Osteocyte (in vitro differentiated cells): ENCODE data around the gene HOMER2. TPM values are rescaled to one million over a fixed set of nuclear protein-coding genes. Genes with fewer than 3 reads are reported as not detected.

ENCODE experiments used
- DNase-seq: peaks from one replicate; pipeline ENCODE4 v3.0.0; 2021; ENCODE audit warnings: mixed read lengths; ENCODE audit not compliant: unreplicated experiment; ENCODE audit errors: extremely low spot score
- H3K27ac Mint-ChIP-seq: one replicate; pipeline ENCODE4 v1.8.0; 2021; ENCODE audit warnings: mild to moderate bottlenecking, mixed read lengths; ENCODE audit not compliant: unreplicated experiment
- H3K27me3 Mint-ChIP-seq: one replicate; pipeline ENCODE4 v1.8.0; 2021; ENCODE audit warnings: mixed read lengths; ENCODE audit not compliant: unreplicated experiment
- H3K36me3 Mint-ChIP-seq: one replicate; pipeline ENCODE4 v1.8.0; 2021; ENCODE audit warnings: mixed read lengths; ENCODE audit not compliant: unreplicated experiment
- H3K4me1 Mint-ChIP-seq: one replicate; pipeline ENCODE4 v1.8.0; 2021; ENCODE audit warnings: mixed read lengths; ENCODE audit not compliant: unreplicated experiment
- H3K4me3 Mint-ChIP-seq: one replicate; pipeline ENCODE4 v1.8.0; 2021; ENCODE audit warnings: mild to moderate bottlenecking, moderate library complexity, mixed read lengths; ENCODE audit not compliant: unreplicated experiment
- H3K9me3 Mint-ChIP-seq: one replicate; pipeline ENCODE4 v1.8.0; 2021; ENCODE audit warnings: mixed read lengths; ENCODE audit not compliant: unreplicated experiment
- total RNA-seq: library from RNA; stranded (reverse); gene quantifications from 2 replicates; pipeline ENCODE4 v1.2.1, GENCODE V29; 2021
- TF ChIP-seq, protein P1 (sequence below): fragments of 200-600 bp; sonication (generic); IDR thresholded peaks from 2 replicates; pipeline ENCODE4 v1.5.0; 2021; ENCODE audit warnings: antibody characterized with exemption, mild to moderate bottlenecking, moderate library complexity

HOMER2 gene
- total RNA-seq, 1 donor from 2014 or later = 6.3 TPM

DNA sequence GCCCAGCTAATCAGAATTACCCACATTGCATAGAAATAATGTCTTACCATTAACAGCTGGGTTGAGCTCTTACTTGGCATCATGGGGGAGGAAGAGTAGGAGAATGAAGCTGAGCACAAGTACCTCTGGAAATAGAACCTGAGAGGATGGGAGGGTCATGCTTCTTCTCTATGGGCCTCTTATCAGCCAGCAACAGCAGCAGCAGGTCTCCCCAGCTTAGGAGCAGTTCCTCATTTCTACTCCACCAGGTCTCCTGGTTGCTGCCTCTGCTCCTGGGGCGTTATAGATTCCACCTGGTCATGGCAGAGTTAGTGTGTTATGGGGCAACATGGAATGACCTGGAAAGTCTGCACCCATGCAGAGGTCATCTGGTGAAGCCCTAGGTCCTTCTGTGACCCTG is 150.0 kb downstream of the HOMER2 start:
- Mint-ChIP-seq H3K4me3 (no peak overlapping the region), H3K27ac (no peak overlapping the region), H3K36me3 (no peaks in the 10 kb centered on the region), H3K27me3 (peaks cover 27% of the 10 kb centered on the region), H3K9me3 (no peaks in the 10 kb centered on the region), H3K4me1 (peaks cover 3% of the 10 kb centered on the region)
- TF ChIP-seq, protein P1, sequence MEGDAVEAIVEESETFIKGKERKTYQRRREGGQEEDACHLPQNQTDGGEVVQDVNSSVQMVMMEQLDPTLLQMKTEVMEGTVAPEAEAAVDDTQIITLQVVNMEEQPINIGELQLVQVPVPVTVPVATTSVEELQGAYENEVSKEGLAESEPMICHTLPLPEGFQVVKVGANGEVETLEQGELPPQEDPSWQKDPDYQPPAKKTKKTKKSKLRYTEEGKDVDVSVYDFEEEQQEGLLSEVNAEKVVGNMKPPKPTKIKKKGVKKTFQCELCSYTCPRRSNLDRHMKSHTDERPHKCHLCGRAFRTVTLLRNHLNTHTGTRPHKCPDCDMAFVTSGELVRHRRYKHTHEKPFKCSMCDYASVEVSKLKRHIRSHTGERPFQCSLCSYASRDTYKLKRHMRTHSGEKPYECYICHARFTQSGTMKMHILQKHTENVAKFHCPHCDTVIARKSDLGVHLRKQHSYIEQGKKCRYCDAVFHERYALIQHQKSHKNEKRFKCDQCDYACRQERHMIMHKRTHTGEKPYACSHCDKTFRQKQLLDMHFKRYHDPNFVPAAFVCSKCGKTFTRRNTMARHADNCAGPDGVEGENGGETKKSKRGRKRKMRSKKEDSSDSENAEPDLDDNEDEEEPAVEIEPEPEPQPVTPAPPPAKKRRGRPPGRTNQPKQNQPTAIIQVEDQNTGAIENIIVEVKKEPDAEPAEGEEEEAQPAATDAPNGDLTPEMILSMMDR = no peak
- DNase-seq = no peak

DNA sequence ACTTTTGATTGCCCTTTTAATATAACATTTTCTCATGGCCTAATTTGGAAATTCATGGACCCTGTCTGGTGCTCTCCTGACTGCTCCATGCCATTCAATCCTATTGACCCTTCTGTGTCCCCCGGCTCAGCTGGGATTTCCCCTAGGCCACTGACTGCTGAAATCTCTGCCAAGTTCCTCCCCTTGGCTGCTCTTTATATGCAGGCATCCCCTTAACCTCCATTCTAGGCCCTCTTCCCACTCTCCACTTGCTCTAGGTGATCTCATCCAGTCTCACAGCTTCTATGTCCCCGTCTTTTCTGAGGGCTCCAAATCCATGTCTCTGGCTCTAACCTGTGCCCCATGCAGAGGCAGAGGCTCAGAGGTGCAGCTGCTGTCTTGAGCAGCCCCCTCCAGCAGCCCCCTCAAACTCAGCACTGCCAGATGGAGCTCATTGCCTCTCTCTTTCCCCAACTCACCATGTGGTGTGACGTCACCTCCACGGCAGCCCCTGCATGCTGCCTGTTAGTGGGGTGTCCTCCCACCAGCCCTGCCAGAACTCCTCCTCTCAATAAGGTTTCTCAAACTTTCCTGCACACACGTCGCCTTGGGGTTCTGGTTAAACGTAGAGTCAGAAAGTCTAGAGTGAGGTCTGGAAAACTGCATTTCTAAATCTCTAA is 153.2 kb downstream of the HOMER2 start:
- Mint-ChIP-seq H3K27ac (no peak overlapping the region), H3K9me3 (peaks cover 7% of the 10 kb centered on the region), H3K27me3 (peaks cover 31% of the 10 kb centered on the region), H3K4me1 (no peaks in the 10 kb centered on the region), H3K36me3 (no peaks in the 10 kb centered on the region), H3K4me3 (no peak overlapping the region)
- TF ChIP-seq, protein P1 = no peak
- no peak for DNase-seq

Other genes with a start within 250 kb of the HOMER2 start
- 0.51 TPM in 1 of 2 replicates, not detected in the other for gene AP3B2, start 242.8 kb downstream of the HOMER2 start, total RNA-seq
- gene FSD2, start 146.7 kb downstream of the HOMER2 start, total RNA-seq = not detected in 2 replicates
- 8.9 and 9.6 TPM in 2 replicates for gene WHAMM, start 143.1 kb downstream of the HOMER2 start, total RNA-seq
- 19.7 and 23.8 TPM in 2 replicates for gene RAMAC, start 33.5 kb upstream of the HOMER2 start, total RNA-seq
- 22.2 and 24.5 TPM in 2 replicates for gene C15orf40, start 58.9 kb upstream of the HOMER2 start, total RNA-seq
- gene BTBD1, start 114.5 kb upstream of the HOMER2 start, total RNA-seq = 53.2 and 55.5 TPM in 2 replicates
- gene TM6SF1, start 154.9 kb upstream of the HOMER2 start, total RNA-seq = 5.6 and 5.9 TPM in 2 replicates